Measurements from ENCODE around the gene AHR.

The AHR gene

GRCh38 chr7:17298102-17298839 is at the start of gene AHR:
Gene AHR (plus strand): TSS chr7:17298652. CDS start chr7:17299265, 613 bp downstream.
- DNase-seq = peak; percentile 75

- no peak for DNase-seq
Measured at GRCh38 chr7:17253885-17254284, 44.6 kb upstream of the AHR start.

GRCh38 chr7:17255926-17256325 is 42.5 kb upstream of the AHR start:
- no peak for DNase-seq

- DNase-seq = no peak
Measured at GRCh38 chr7:17256375-17256774, 42.1 kb upstream of the AHR start.

- DNase-seq = no peak
Measured at GRCh38 chr7:17266565-17266964, 31.9 kb upstream of the AHR start.

GRCh38 chr7:17269341-17270221 is 28.9 kb upstream of the AHR start:
- no peak for DNase-seq

- no peak for DNase-seq
Measured at GRCh38 chr7:17274551-17275245, 23.8 kb upstream of the AHR start.

GRCh38 chr7:17275749-17276671 is 22.4 kb upstream of the AHR start:
- DNase-seq = no peak

- no peak for DNase-seq
Measured at GRCh38 chr7:17279061-17279460, 19.4 kb upstream of the AHR start.

- no peak for DNase-seq
Measured at GRCh38 chr7:17289074-17289645, 9.3 kb upstream of the AHR start.

- DNase-seq = no peak
Measured at GRCh38 chr7:17292843-17293242, 5.6 kb upstream of the AHR start.

GRCh38 chr7:17293481-17293880 is 5.0 kb upstream of the AHR start:
- no peak for DNase-seq

GRCh38 chr7:17297243-17297642 is 1.2 kb upstream of the AHR start:
- no peak for DNase-seq

GRCh38 chr7:17298840-17299482 is 509 bp downstream of the AHR start:
- DNase-seq = no peak

- DNase-seq = no peak
Measured at GRCh38 chr7:17299483-17299991, 1.1 kb downstream of the AHR start.

GRCh38 chr7:17300012-17300411 is 1.6 kb downstream of the AHR start:
- DNase-seq = no peak

- DNase-seq = no peak
Measured at GRCh38 chr7:17300437-17300836, 2.0 kb downstream of the AHR start.

- no peak for DNase-seq
Measured at GRCh38 chr7:17301471-17302456, 3.3 kb downstream of the AHR start.

- no peak for DNase-seq
Measured at GRCh38 chr7:17302575-17303142, 4.2 kb downstream of the AHR start.

- no peak for DNase-seq
Measured at GRCh38 chr7:17304926-17305325, 6.5 kb downstream of the AHR start.

Data from NCI-H1048 (cell line).